SHP77 treated with DMSO at 0.1 percent for 48 hours (cell line): ENCODE measurements around the gene GTF2H3.

Source experiments
- DNase-seq: peaks from one replicate; lab custom pipeline; 2025; lab: John Stamatoyannopoulos, UW

Gene GTF2H3

DNA sequence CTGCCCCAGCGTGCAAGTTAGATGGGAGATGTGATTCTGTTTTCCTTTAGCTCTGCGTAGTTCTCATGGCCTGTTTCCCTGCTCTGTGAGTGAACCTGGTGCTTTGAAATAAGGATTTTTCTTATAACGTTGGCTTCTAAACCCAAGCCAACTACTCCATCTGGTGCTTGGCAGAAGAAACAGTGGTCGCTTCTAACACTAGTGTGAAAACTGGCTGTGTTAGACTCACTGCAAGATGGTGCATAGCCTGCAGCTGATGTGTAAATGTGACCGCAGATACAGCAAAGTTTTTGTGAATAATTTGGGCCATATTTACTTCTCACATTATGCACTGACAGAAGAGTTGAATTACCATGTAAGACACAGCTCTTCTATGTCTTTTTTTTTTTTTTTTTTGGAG, 12.2 kb downstream of the GTF2H3 start:
- no peak for DNase-seq

DNA sequence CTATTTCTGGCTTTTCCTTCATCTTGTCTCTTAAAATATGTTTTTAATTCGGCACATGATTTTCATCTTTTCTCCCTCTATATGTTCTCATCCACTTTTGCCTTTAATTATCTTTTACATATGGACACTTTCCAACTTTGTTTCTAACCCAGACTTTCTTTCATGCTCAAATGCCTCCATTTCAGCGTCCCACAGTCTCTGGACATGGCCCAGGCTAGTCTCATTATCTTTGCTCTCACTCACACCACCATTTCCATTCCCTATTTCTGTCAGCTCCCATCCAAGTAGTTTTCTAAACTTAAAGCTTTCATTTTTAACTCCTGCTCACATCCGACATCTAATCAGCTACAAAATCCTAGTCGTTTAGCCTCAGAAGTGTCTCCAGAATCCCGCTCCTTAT, 14.8 kb downstream of the GTF2H3 start:
- no peak for DNase-seq

DNA sequence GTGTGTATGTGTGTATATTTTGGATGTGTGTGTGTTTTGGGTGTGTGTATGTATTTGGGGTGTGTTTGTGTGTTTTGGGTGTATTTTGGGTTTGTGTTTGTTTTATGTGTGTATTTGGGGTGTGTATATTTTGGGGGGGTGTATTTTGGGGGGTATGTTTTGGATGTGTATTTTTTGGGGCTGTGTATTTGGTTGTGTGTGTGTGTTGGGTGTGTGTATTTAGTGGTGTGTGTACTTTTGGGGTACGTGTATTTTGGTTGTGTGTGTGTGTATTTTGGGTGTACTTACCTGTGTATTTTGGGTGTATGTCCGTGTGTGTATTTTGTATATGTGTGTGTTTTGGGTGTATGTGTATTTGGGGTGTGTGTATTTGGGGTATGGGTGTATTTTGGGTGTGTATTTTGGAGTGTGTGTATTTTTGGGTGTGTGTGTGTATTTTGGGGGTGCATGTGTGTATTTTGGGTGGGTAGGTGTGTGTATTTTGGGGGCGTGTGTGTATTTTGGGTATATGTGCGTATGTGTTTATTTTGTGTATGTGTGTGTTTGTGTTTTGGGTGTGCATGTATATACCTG, 20.6 kb downstream of the GTF2H3 start:
- no peak for DNase-seq

DNA sequence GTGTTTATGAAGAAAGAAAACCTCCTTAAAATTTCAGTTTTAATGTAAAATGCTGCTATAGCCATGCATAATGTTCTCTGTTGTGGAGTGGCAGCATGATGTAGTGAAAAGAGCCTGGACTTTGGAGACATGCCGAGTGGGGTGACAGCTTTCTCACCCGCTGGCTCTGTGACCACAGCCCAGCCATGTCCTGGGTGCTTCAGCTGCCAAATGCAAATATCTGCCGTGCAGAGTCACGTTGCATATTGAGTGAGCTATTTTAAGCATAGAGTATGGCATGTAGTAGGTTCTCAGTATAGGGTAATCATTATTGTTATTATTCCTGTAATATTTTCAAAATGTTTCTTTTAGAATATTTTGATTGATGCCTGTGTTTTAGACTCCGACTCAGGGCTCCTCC, 21.8 kb downstream of the GTF2H3 start:
- no peak for DNase-seq

DNA sequence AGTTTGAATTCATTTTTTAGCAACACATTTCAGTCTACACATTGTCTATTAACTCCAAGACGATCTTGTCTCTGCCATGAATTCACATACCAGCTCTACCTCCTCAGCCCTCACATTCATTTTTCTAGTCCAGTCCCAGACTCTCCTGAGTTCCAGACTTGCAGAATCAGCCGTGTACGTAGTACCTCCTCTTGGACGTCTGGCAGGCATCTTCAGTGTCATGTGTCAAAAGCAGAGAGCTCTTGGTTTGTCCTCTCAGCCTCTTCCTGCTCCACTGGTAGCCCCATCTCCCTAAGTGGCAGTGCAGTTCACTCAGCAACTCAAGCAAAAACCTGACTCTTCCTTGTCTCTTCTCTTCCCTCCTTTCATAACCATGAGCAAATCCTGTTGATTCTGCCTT, 22.8 kb downstream of the GTF2H3 start:
- DNase-seq = no peak

DNA sequence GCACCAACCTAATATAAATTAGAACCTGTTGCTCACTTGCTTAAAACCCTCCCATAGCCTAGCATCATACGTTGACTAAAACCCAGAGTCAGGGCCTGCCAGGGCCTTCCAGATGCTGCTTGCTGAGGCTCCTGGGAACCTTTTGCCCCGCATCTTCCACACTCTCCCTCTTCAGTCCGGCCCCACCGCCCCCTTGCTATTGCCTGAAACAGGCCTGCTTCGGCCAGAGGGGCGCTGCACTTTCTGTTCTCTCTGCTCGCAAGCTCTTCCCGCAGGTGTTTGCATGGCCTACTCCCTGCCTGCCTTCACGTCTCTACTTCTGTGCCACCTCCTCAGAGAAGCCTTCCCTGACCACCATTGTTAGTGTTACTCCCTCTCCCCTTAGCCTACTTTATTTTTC, 23.6 kb downstream of the GTF2H3 start:
- no peak for DNase-seq

DNA sequence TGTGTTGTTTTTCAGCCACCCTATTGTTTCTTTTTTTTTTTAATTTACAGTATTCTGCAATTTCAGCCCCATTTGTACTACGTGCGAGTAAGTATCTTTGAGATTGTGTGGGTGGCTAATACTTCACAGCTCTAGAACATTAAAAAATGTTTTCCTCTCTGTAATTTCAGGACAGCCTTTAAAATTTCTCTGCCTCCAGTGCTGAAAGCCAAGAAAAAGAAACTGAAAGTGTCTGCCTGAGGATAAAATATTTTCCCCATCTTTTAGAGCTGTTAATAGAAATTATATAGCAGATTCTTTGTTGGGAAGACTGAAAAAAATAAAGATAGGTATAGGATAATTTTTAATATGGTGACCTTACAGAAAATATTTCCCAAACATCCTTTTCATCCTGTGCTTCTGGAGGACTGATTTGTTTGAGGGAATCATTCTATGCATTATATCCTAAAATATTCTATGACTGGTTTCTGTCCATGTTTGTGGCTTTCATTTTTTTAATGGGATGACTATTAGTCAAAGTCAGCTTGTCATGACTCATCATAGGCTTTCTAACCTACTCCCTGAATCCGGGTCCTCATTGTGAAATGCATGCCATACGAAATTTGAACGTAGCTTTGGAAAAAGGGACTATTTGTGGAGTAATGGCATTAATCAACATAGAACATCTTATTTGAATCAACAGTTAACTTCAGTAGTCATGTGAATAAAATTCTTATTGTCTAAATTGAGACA, 26.5 kb downstream of the GTF2H3 start:
- no peak for DNase-seq

DNA sequence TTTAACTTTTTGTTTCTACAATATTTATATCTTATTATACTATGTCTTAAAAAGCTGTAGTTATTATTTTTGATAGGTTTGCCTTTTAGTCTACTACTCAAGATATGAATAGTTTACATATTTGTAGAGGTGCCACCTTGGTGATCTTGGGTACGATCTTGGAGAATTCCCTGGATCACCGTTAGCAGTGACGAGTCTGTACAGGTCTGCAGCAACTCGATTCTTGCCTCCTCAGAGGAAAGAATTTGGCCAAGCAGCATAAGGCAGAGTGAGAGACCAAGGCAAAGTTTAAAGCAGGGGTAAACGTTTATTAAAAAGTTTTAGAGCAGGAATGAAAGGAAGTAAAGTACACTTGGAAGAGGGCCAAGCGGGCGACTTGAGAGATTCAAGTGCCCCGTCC, 34.1 kb downstream of the GTF2H3 start:
- no peak for DNase-seq

DNA sequence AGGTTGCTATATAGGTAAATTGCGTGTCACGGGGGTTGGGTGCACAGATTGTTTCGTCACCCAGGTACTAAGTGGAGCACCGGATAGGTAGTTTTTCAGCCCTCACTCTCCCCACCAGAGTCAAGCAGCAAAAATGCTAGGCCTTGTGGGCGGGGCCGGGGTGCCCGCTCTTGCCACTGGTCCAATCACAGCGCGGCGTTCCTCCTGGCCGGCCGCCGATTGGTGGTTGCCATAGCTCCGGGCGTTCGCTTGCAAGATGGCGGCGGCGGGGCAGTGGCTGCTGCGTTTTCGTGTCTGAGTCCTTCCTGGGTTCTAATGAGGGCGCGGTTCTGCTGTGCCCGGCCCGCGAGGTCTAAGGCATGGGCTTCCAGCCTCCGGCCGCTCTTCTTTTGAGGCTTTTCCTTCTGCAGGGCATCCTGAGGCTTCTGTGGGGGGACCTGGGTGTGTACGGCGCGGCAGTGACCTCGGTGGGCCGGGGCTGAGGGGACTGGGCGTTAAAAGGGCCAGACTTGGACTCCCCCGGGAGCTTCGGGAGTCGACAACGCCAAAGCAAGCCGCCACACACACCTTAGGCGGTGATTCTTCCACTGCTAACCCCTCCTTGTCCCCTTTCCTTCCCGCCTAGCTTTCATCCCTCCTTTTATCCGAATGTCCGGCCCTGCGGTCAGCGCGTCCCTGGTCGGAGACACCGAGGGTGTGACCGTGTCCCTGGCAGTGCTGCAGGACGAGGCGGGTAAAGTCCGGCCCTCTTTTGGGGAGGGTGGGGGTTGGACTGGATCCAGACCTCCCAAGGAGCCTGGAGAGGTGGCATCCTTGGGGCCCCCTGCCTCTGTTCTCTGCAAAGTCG, 37.5 kb downstream of the GTF2H3 start, which contains the start of gene TCTN2:
TSS of gene TCTN2 (plus strand) at position 232 of the 847 bp plus-strand sequence. CDS start at position 360, 128 bp downstream.
- DNase-seq = peak; percentile 92

DNA sequence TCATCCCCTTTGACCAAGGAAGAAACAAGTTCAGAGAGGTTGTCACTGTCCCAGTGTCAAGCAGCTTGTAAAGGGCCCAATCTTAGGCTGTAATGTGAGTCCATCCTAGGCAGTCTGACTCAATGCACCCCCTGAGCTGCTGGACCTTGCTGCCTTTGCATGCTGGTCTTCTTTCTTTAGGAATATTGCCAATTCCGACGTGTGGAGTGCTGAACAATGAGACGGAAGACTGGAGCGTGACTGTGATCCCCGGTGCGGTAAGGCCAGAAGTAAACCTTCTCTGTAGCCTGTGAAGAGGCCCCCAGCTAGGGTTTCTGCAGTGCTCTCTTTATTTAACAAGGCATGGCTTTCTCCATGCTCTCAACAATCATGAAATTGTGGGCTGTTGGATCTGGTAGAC, 38.2 kb downstream of the GTF2H3 start:
- DNase-seq = no peak

DNA sequence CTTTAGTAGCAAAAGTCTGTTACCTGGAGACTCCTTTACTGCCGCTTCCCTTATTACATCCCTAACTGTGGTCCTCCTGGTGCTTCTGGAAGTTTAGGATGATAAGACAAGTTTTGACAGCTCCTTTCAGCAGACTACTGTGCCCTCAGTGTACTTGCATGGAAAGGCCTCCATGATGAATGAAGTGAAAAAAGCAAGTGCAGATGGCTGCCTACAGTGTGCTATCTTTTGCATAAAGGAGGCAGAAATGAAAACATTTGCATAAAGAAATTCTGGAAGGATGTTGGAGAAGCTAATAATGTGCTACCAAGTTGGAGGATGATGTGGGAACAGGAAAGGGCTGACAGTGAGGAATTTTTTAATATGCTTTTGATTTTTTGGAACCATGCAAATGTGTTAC, 41.8 kb downstream of the GTF2H3 start:
- DNase-seq = no peak

DNA sequence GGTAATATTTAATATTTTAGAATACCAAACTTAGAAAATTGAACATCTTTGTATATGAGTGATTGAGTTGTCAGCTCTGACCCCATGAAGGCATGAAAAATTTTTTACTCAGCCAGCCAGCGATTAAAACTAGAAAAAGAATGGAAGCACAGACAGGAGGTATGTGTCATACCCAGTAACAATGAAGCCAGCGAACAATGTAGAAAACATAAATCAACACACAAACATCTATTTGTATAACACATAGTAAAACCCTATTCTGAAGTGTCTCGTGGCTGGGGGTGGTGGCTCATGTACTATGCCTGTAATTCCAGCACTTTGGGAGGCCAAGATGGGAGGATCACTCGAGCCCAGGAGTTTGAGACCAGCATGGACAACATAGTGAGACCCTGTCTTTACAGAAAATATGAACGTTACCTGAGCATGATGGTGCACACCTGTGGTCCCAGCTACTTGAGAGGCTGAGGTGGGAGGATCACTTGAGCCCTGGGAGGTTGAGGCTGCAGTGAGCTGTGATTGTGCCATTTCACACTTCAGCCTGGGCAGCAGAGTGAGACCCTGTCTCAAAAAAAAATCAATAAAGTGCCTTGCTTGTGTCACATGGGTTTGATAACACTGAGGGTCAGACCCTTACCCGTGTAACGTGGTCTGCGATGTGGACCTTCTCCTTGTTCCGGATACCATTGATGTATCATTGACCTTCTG, 43.1 kb downstream of the GTF2H3 start:
- no peak for DNase-seq

DNA sequence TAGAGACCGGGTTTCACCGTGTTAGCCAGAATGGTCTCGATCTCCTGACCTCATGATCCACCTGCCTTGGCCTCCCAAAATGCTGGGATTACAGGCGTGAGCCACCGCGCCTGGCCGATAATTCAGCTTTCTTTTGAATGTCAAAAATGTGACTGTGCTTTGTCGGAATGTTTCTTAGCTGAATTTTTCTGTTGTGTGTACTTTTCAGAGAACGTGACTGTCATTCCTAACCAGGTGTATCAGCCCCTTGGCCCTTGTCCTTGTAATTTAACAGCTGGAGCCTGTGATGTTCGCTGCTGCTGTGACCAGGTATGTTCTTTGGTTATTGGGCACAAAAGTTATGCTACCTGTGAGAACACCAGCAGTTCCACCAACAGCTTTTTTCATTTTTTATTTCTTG, 45.4 kb downstream of the GTF2H3 start:
- no peak for DNase-seq

DNA sequence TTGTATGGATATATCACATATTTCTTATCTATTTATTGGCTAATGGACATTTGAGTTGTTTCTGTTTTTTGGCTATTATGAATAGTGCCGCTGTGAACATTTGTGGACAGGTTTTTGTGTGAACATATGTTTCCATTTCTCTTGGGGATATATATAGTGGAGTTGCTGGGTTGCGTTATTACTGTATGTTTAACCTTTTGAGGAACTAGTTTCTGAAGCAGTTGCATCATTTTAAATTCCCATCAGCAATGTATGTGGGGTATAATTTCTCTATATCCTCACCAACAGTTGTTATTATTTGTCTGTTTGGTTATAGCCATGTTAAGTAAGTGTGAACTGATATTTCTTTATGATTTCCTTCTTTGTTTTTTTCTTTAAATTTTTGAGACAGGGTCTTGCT, 48.0 kb downstream of the GTF2H3 start:
- DNase-seq = no peak

DNA sequence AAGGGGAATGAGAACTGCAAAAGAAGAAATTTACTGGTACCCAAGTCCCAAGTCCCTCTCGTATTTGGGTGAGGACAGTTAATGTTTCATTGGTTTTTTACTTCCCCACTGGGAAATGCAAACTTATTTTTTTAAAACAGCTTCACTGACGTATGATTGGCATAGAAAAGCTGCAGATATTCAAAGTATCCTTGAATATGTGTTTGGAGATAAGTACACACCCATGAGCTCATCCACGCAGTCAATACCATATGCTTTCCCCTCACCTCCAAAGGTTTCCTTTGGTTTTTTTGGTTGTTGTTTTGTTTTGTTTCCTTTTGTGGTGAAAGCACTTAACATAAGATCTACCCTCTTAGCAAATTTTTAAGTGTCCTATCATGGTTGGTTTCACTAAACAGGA, 50.3 kb downstream of the GTF2H3 start:
- no peak for DNase-seq

DNA sequence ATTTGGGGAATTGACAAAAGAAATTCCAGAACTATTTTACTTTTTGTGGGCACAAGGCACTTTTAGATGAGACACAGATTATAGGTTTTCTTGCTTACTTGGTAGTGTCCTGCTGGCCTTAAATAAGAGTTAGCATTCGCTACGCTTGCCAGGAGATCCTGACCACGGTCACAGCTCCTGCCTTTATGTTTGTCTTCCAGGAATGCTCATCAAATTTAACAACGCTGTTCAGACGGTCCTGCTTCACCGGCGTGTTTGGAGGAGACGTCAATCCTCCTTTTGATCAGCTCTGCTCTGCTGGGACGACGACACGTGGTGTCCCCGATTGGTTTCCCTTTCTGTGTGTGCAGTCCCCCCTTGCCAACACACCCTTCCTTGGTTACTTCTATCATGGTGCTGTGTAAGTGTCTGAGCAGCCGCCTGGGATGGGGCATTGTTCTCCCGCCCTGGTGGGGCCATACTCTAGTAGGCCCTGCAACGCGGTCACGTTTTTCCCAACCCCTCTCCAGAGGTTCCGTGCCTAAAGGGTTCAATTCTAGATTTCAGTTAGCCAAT, 53.1 kb downstream of the GTF2H3 start:
- no peak for DNase-seq

DNA sequence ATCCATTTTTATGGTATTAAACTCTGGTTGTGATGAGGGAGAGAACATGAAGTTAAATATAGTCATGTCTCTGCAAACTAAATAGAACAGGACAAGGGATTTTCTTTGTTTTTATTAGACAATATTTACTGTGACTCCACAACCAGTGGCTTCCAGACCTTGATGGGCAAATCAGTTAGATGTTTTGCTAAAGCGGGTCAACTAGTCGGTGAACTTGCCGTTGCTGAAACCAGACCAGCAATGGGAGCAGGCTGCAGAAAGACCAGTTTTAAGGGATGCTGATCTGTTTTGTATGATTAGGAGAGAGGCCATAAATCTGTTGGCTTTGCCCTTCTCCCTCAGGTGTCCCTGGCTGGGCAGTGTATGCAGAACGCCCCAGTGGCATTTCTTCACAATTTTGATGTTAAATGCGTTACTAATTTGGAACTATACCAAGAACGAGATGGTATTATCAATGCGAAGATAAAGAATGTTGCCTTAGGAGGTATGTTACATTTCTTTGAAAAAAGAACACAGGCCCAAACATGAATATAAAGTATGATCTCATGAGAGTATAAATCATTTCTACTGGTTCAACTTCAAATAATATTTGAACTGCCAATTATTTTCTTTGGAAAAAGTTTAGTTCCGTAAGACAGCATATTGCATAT, 56.7 kb downstream of the GTF2H3 start:
- DNase-seq = no peak

DNA sequence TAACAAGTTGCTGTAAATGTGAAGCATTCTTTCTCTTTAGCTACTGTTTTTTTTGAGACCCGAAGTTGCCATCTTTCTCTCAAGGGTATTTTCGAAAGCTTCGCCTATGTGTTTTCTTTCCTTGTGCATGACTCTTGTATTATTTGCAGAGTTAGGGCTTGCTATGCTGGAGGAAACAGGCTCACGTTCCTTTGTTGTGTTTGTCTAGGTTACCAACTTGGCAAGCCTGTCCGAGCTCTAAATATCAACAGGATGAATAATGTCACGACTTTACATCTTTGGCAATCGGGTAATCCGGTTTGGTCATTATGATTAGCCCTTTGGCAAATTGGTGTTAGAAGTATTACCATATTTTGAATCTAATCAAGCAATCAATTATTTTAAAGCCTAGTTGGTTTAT, 62.6 kb downstream of the GTF2H3 start:
- DNase-seq = no peak

DNA sequence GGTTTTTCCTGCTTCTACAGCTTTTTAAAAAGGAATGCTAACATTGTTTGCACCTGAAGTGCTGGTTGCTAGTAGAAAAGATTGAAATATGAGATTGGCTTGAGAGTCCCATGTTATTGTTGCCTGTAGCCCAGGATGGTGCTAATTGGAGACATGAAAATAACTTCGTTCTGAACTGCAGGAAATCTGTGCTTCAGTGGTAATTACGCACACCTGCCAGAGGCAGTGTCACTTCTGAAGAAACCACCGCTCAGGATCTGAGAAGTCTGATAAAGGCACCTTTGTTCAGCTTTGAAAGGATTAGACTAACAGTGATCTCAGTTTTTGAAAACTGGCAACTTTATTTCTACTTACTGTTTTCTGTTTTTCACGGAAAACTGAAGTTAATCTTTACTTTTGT, 63.0 kb downstream of the GTF2H3 start:
- no peak for DNase-seq

DNA sequence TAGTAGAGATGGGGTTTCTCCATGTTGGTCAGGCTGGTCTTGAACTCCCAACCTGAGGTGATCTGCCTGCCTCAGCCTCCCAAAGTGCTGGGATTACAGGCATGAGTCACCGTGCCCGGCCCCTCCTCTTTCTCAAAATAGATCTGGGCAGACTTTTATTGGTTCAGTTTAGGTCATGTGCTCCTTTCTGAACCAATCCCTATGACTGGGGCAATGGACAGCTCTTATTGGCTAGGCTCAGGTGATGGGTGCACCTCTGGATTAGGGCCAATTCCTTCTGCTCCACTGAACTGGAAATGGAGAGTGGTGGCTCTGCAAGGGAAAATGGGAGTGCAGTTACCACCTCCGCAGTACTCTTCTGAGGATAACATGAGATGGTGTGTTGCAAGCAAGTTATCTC, 72.3 kb downstream of the GTF2H3 start:
- no peak for DNase-seq

DNA sequence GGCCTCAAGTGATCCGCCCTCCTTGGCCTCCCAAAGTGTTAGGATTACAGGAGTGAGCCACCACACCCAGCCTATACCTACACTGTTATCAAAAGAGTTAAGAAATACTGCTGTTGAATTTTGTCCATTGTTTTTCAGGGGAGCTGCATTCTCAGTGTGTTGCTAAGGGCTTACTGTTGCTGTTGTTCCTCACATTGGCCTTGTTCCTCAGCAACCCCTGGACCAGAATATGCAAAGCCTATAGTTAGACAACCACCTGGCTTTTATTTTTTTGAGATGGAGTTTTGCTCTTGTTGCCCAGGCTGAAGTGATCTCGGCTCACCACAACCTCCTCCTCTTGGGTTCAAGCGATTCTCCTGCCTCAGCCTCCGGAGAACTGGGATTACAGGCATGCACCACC, 73.8 kb downstream of the GTF2H3 start:
- no peak for DNase-seq
